ENCODE measurements around the gene TLE1.

The TLE1 gene

DNA sequence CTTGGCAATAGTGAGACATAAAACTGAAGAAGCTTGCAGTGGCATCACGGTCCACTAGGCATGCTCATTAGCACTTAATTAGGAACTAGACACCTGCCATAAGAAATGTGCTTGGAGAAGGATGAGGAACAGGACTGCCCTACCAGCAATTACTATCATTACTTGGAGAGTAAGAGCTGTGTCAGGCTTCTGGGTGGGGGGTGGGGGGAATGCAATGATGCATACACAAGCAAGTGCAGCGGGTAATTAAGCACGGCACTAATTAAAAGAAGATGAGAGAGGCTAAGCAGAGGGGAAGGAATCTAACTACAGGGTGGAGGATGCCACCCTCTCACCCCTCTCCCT, 53.1 kb downstream of the TLE1 start:
- DNase-seq (ENCODE audit: low read depth): no peak
- no peak overlapping the region for H3K4me3 ChIP-seq (ENCODE audit: low read depth, low read length)
- TF ChIP-seq, protein P1, sequence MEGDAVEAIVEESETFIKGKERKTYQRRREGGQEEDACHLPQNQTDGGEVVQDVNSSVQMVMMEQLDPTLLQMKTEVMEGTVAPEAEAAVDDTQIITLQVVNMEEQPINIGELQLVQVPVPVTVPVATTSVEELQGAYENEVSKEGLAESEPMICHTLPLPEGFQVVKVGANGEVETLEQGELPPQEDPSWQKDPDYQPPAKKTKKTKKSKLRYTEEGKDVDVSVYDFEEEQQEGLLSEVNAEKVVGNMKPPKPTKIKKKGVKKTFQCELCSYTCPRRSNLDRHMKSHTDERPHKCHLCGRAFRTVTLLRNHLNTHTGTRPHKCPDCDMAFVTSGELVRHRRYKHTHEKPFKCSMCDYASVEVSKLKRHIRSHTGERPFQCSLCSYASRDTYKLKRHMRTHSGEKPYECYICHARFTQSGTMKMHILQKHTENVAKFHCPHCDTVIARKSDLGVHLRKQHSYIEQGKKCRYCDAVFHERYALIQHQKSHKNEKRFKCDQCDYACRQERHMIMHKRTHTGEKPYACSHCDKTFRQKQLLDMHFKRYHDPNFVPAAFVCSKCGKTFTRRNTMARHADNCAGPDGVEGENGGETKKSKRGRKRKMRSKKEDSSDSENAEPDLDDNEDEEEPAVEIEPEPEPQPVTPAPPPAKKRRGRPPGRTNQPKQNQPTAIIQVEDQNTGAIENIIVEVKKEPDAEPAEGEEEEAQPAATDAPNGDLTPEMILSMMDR (IDR thresholded peaks at IDR 0.05; ENCODE audit: control insufficient read depth, extremely low read depth, insufficient read depth): no peak

DNA sequence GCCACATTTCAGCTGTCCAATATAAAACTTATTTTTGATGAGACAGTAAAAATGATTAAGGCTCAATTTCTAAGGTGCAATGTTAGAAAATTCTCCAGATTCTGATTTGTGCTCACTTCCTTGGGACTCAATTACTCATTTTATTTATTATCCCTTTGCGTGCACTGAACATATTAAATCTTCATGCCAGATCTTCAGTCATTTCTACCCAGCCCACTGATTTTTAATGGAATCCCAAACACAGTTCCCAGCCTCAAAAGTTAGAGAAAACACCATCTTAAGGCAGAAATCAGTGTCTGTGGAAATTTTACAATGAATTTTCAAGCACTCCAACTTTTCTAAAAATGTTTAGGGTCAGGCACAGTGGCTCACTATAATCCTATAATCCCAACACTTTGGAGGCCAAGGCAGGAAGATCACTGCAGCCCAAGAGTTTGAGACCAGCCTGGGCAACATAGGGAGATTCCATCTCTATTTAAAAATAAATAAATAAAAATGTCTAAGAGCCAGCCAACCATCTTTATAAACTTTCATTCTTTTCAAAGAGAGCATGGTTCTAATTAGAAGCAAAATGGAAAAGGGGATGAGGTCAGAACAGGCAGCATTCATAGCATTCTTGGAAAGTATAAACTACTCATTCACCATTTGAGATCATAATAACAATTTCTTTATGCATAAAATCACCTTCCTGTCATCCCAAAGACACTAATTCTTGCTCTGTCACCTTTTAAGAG, 53.7 kb downstream of the TLE1 start:
- TF ChIP-seq, protein P1 (IDR thresholded peaks at IDR 0.05; ENCODE audit: control insufficient read depth, extremely low read depth, insufficient read depth): no peak
- H3K4me3 ChIP-seq (ENCODE audit: low read depth, low read length): no peak overlapping the region
- DNase-seq (ENCODE audit: low read depth): no peak

DNA sequence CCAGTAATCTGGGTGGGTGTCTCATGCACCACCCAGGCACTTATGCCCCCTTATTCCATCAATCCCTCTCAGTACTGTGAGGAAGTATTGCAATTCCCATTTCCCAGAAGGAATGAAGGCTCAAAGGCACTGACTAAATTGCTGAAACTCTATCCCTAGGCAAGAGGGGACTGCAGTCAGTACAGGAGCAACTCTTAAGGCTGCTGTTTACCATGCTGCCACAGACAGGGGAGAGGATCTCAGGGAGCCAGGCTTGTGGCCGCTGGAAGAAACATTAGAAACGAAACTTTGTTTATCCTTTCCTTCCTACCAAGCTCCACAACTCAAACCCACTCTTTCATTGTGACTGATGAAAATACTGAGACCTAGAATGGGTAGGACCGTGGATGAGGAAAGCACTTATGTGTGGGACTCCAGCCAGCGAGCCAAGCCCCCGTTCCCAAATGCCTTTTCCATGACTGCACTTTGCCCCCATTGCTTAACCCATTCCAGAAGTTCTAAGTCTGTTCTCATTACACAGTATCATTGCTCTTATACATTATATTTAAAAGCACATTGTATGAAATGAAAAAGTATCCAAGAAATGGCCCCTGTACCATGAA, 54.3 kb downstream of the TLE1 start:
- H3K4me3 ChIP-seq (ENCODE audit: low read depth, low read length): no peak overlapping the region
- TF ChIP-seq, protein P1 (IDR thresholded peaks at IDR 0.05; ENCODE audit: control insufficient read depth, extremely low read depth, insufficient read depth): no peak
- no peak for DNase-seq (ENCODE audit: low read depth)

DNA sequence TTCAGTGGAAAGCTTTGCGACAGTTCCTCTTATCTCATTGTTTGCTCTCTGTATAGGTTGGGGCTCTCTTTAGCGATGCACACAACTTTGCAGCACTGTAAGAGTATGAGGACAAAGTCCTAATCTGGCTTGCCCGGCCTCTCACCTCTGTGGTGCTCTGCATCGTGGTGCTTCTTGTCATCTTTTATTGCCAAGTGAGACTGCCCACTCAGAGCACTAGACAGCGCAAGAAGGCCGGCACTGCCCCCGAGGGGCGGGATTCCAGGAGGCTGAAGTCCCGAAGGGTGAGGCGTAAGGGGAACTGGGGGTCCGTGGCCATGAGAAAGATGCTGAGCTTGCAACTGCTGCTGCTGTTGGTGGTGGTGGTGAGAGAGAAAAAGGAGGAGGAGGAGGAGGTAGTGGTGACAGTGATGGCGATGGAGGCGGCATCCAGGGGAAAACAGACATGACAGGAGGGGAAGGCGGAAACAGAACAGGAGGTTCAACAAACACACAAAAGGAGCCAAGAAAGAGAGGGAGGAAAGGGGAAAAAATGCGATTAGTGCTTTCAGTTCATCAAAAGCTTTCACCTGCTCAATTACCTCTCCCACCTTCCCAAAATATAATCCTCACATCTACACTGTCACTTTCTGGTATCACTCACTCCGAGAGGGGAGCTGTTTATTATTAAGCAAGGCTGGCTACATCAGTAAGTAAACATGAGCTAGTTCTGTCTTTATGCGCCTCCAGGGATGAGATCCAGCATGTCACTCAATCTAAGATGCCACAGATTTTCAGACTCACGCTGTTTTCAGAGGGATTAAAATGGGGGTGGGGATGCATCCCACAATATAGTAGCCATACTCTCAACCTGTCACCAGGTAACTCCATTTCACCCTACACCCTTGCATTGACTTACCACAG, 55.1 kb downstream of the TLE1 start:
- DNase-seq (ENCODE audit: low read depth): no peak
- TF ChIP-seq, protein P1 (IDR thresholded peaks at IDR 0.05; ENCODE audit: control insufficient read depth, extremely low read depth, insufficient read depth): no peak
- H3K4me3 ChIP-seq (ENCODE audit: low read depth, low read length): no peak overlapping the region

DNA sequence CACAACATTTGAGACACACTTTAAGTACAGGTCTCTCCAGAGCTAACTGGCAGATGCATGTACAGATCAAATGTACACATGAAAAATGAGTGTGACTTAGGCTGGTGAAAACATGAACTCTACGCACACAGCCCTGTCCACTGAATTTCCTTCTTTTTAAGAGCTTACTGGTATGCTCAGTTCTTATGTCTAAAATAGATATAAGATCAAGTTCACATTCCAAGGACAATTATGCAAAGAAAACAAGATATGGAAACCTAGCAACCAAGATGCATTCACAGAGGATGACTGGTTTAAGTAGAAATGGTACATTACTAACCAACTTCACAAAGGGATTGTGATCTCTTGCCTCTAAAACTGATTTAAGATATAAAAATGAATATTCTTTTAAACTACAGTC, 56.7 kb downstream of the TLE1 start:
- no peak for DNase-seq (ENCODE audit: low read depth)
- TF ChIP-seq, protein P1 (IDR thresholded peaks at IDR 0.05; ENCODE audit: control insufficient read depth, extremely low read depth, insufficient read depth): no peak
- H3K4me3 ChIP-seq (ENCODE audit: low read depth, low read length): no peak overlapping the region

DNA sequence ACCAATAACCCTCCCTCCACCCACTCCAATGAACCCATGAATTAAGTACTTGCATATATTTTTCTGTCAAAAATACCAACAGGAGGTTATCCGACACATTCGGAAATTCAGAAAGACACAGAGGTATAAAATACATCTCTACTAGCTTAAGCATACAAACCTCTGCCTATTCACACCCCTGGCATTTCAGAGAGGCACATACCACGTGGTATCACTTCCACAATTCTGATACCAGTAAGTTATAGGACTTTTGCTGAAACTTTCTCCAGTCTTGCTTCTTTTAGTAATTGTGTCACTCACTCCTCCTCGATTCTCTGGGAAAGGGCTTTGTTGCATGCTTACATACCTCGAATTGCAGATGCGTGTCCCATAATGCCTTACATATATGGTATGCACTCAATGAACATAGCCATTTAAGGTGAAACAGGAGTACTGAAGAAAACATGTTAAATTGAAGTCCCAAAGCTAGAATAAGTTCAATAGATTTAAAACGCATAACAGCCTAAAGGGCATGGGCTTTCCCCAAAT, 58.1 kb downstream of the TLE1 start:
- TF ChIP-seq, protein P1 (IDR thresholded peaks at IDR 0.05; ENCODE audit: control insufficient read depth, extremely low read depth, insufficient read depth): no peak
- DNase-seq (ENCODE audit: low read depth): no peak
- no peak overlapping the region for H3K4me3 ChIP-seq (ENCODE audit: low read depth, low read length)
